Epithelial cell of esophagus (primary cell): Measurements from ENCODE around the gene VMP1.
"Not testable (repeated sequence)": the region's sequence is repeated elsewhere in the genome, so short reads cannot be mapped to it uniquely, and the experiment has no call there.

Experiments used
- DNase-seq: peaks from one replicate; pipeline ENCODE4 v3.0.0; 2010; ENCODE audit warnings: low read depth
- H3K4me3 ChIP-seq: 2 replicates; pipeline ENCODE4 v1.5.1; 2011; ENCODE audit warnings: mild to moderate bottlenecking, low read length, control low read depth
- CTCF ChIP-seq: IDR thresholded peaks from 2 replicates; pipeline ENCODE4 v1.5.1; 2011; ENCODE audit warnings: low read depth, mild to moderate bottlenecking, low read length, control low read depth, inconsistent platforms; ENCODE audit not compliant: insufficient read depth; ENCODE audit errors: missing control alignments

The VMP1 gene

GRCh38 chr17:59793205-59793604 lies 85.8 kb downstream of the VMP1 start:
- DNase-seq: no peak
- TF ChIP-seq CTCF: no peak
- no peak overlapping the region for H3K4me3 ChIP-seq

- no peak for TF ChIP-seq CTCF
Measured at GRCh38 chr17:59796138-59796537, 88.7 kb downstream of the VMP1 start.

GRCh38 chr17:59796785-59797205 lies 89.3 kb downstream of the VMP1 start:
- H3K4me3 ChIP-seq: no peak overlapping the region
- no peak for DNase-seq
- TF ChIP-seq CTCF: no peak

More at GRCh38 chr17:59796138-59796537, 88.7 kb downstream of the VMP1 start:
- no peak overlapping the region for H3K4me3 ChIP-seq
- no peak for DNase-seq

GRCh38 chr17:59798111-59798510 lies 90.7 kb downstream of the VMP1 start:
- no peak overlapping the region for H3K4me3 ChIP-seq
- no peak for DNase-seq
- no peak for TF ChIP-seq CTCF

GRCh38 chr17:59800530-59800942 lies 93.1 kb downstream of the VMP1 start:
- no peak overlapping the region for H3K4me3 ChIP-seq
- TF ChIP-seq CTCF: no peak
- peak; percentile 19 for DNase-seq

- no peak for TF ChIP-seq CTCF
- DNase-seq: no peak
- H3K4me3 ChIP-seq: no peak overlapping the region
Measured at GRCh38 chr17:59802160-59802559, 94.7 kb downstream of the VMP1 start.

GRCh38 chr17:59804901-59805465 lies 97.5 kb downstream of the VMP1 start:
- DNase-seq: no peak

GRCh38 chr17:59806322-59806721 lies 98.9 kb downstream of the VMP1 start:
- DNase-seq, H3K4me3 ChIP-seq: not testable (repeated sequence)

More at GRCh38 chr17:59804901-59805465, 97.5 kb downstream of the VMP1 start:
- no peak overlapping the region for H3K4me3 ChIP-seq
- TF ChIP-seq CTCF: no peak
